ENCODE results near the gene MICU1. TPM values are rescaled to one million over a fixed set of nuclear protein-coding genes. Genes with fewer than 3 reads are reported as not detected.

The MICU1 gene
- total RNA-seq, 1 donor from 2014 or later = 37.4 TPM

- intact Hi-C loops (cut with micrococcal nuclease) = no loop called here
- Histone ChIP-seq H3K27ac (replicated peaks) (no peak overlapping the region), H3K27me3 (ENCODE audit: low read depth) (no peaks in the 10 kb centered on the region), H3K36me3 (no peaks in the 10 kb centered on the region), H3K4me1 (peaks cover 5% of the 10 kb centered on the region), H3K9me3 (replicated peaks) (peaks cover 9% of the 10 kb centered on the region), H3K4me3 (no peak overlapping the region)
- TF ChIP-seq CTCF (IDR thresholded peaks at IDR 0.05; ENCODE audit: borderline replicate concordance) = no peak
- DNase-seq = no peak
These were observed 126.2 kb downstream of the MICU1 start for GRCh38 chr10:72499701-72500100.

GRCh38 chr10:72490951-72491350 lies 134.9 kb downstream of the MICU1 start:
- intact Hi-C loops (cut with micrococcal nuclease) = no loop called here
- H3K27me3 ChIP-seq (ENCODE audit: low read depth) = no peaks in the 10 kb centered on the region
- TF ChIP-seq CTCF (IDR thresholded peaks at IDR 0.05; ENCODE audit: borderline replicate concordance) = no peak
- H3K4me3 ChIP-seq = no peak overlapping the region
- H3K27ac ChIP-seq (replicated peaks) = no peak overlapping the region
- no peak for DNase-seq
- no peaks in the 10 kb centered on the region for H3K9me3 ChIP-seq (replicated peaks)
- no peaks in the 10 kb centered on the region for H3K4me1 ChIP-seq
- peaks cover 4% of the 10 kb centered on the region for H3K36me3 ChIP-seq

GRCh38 chr10:72487521-72487920 lies 138.4 kb downstream of the MICU1 start:
- Histone ChIP-seq H3K4me3 (no peak overlapping the region), H3K36me3 (peaks cover 4% of the 10 kb centered on the region), H3K4me1 (no peaks in the 10 kb centered on the region), H3K27me3 (ENCODE audit: low read depth) (no peaks in the 10 kb centered on the region), H3K27ac (replicated peaks) (no peak overlapping the region), H3K9me3 (replicated peaks) (no peaks in the 10 kb centered on the region)
- no peak for DNase-seq
- intact Hi-C loops (cut with micrococcal nuclease) = no loop called here
- no peak for TF ChIP-seq CTCF (IDR thresholded peaks at IDR 0.05; ENCODE audit: borderline replicate concordance)

- Histone ChIP-seq H3K27me3 (ENCODE audit: low read depth) (no peaks in the 10 kb centered on the region), H3K4me3 (no peak overlapping the region), H3K9me3 (replicated peaks) (no peaks in the 10 kb centered on the region), H3K36me3 (peaks cover 4% of the 10 kb centered on the region), H3K4me1 (no peaks in the 10 kb centered on the region), H3K27ac (replicated peaks) (no peak overlapping the region)
- intact Hi-C loops (cut with micrococcal nuclease) = no loop called here
- no peak for DNase-seq
- TF ChIP-seq CTCF (IDR thresholded peaks at IDR 0.05; ENCODE audit: borderline replicate concordance) = no peak
These were observed 138.8 kb downstream of the MICU1 start for GRCh38 chr10:72487116-72487515.

DNA sequence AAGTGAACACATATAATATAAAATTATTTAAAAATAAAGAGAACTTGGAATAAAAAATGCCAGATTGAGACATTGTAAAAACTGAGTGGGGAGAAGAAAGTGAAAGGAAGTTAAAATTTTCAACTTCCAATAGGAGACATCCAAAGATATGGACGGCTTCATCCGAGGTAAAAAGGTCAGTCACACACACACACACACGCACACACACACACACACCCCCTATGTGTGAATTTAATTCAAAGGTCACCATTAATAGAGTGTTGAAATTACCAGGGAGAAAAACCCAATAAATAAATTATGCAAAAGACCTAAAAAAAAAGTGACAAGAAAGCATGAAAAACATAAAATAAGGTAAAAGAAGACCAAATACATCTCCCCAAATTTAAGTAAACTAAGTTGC lies 140.2 kb downstream of the MICU1 start:
- Histone ChIP-seq H3K4me1 (no peaks in the 10 kb centered on the region), H3K4me3 (no peak overlapping the region), H3K27me3 (ENCODE audit: low read depth) (no peaks in the 10 kb centered on the region), H3K9me3 (replicated peaks) (no peaks in the 10 kb centered on the region), H3K36me3 (peaks cover 4% of the 10 kb centered on the region), H3K27ac (replicated peaks) (no peak overlapping the region)
- intact Hi-C loops (cut with micrococcal nuclease) = no loop called here
- TF ChIP-seq CTCF (IDR thresholded peaks at IDR 0.05; ENCODE audit: borderline replicate concordance) = no peak
- no peak for DNase-seq

DNA sequence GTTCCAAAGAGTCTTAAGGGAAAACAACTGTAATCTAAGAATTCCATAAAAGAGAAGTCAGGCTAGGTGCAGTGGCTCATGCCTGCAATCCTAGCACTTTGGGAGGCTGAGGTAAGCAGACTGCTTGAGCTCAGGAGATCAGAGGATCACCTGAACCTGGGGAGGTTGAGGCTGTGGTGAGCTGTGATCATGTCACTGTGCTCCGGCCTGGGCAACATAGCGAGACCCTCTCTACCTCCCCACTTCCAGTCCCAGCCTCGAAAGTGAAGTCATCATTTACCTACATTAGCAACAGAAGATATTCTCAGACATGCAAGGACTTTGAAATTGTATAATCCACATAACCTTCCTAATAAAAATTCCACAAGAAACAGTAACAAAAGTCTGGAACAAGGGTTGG lies 141.4 kb downstream of the MICU1 start:
- peaks cover 4% of the 10 kb centered on the region for H3K36me3 ChIP-seq
- intact Hi-C loops (cut with micrococcal nuclease) = no loop called here
- TF ChIP-seq CTCF (IDR thresholded peaks at IDR 0.05; ENCODE audit: borderline replicate concordance) = no peak

More for the DNA sequence above, 141.4 kb downstream of the MICU1 start:
- Histone ChIP-seq H3K27ac (replicated peaks) (no peak overlapping the region), H3K9me3 (replicated peaks) (no peaks in the 10 kb centered on the region), H3K4me3 (no peak overlapping the region), H3K27me3 (ENCODE audit: low read depth) (no peaks in the 10 kb centered on the region), H3K4me1 (no peaks in the 10 kb centered on the region)
- DNase-seq = no peak
